GM12892 (cell line): ENCODE data around the gene SNCA.

Experiments
- POLR2A ChIP-seq: IDR thresholded peaks from 2 replicates; pipeline ENCODE4 v1.6.1; 2011; ENCODE audit warnings: low read depth, low read length, control low read depth
- POLR2AphosphoS5 ChIP-seq: IDR thresholded peaks from 2 replicates; pipeline ENCODE4 v1.6.1; 2011; ENCODE audit warnings: low read depth, low read length, control low read depth
- TAF1 ChIP-seq: IDR thresholded peaks from 2 replicates; pipeline ENCODE4 v1.6.1; 2011; ENCODE audit warnings: low read depth, mild to moderate bottlenecking, control low read depth, low read length, borderline replicate concordance

GRCh38 chr4:89685690-89686089 lies 151.3 kb downstream of the SNCA start:
- TF ChIP-seq POLR2AphosphoS5: no peak
- no peak for TF ChIP-seq POLR2A
- no peak for TF ChIP-seq TAF1
